Thoracic aorta (tissue), 2 donors: ENCODE results near the gene NID2. TPM values are rescaled to one million over a fixed set of nuclear protein-coding genes. Genes with fewer than 3 reads are reported as not detected.

Source experiments
- ATAC-seq: fragments of 150-250 bp; one replicate; pipeline ENCODE4 v1.8.0; 2017; ENCODE audit warnings: low read depth; ENCODE audit not compliant: insufficient number of reproducible peaks, low FRiP score
- DNase-seq: peaks from one replicate; pipeline ENCODE4 v3.0.0-alpha.2; 2020; ENCODE audit warnings: low spot score
- H3K27ac ChIP-seq, 2 donors: fragments of 200-600 bp; sonication (generic); 1 replicate in 1 of 2; 2 replicates in 1 of 2; pipeline ENCODE4 v1.5.1; 2016; ENCODE audit warnings: mild to moderate bottlenecking in 2 of 2, moderate library complexity in 2 of 2
- H3K27me3 ChIP-seq: fragments of 200-600 bp; sonication (generic); replicated peaks from 2 replicates; pipeline ENCODE4 v1.6.0; 2016; ENCODE audit warnings: mild to moderate bottlenecking; ENCODE audit not compliant: insufficient read depth
- H3K36me3 ChIP-seq: fragments of 200-600 bp; sonication (generic); one replicate; pipeline ENCODE4 v1.5.1; 2016
- H3K4me1 ChIP-seq, 2 donors: fragments of 200-600 bp; sonication (generic); 1 replicate in 1 of 2; 2 replicates in 1 of 2; pipeline versions ENCODE4 v1.5.1 to v1.6.0; 2016; ENCODE audit warnings: low read depth in 2 of 2, mild to moderate bottlenecking in 1 of 2; ENCODE audit not compliant: control insufficient read depth in 1 of 2
- H3K4me3 ChIP-seq: fragments of 200-600 bp; sonication (generic); 2 replicates; pipeline ENCODE4 v1.5.1; 2016; ENCODE audit warnings: mild to moderate bottlenecking
- H3K9me3 ChIP-seq: fragments of 200-600 bp; sonication (generic); 2 replicates; pipeline ENCODE4 v1.5.1; 2016
- total RNA-seq, 2 donors: library from RNA; depleted of rRNA; stranded (reverse); fragments of >200 nt; gene quantifications; one replicate each; pipeline versions ENCODE4 v1.1.0 to v1.2.3, GENCODE V29; 2016
- TF ChIP-seq, protein P1 (sequence below): fragments of 200-600 bp; sonication (generic); IDR thresholded peaks from one replicate; pipeline ENCODE4 v1.5.1; 2019; ENCODE audit warnings: antibody characterized with exemption

NID2 gene
- total RNA-seq, 2 donors from 2014 or later, result 21.0 to 33.3 TPM

DNA sequence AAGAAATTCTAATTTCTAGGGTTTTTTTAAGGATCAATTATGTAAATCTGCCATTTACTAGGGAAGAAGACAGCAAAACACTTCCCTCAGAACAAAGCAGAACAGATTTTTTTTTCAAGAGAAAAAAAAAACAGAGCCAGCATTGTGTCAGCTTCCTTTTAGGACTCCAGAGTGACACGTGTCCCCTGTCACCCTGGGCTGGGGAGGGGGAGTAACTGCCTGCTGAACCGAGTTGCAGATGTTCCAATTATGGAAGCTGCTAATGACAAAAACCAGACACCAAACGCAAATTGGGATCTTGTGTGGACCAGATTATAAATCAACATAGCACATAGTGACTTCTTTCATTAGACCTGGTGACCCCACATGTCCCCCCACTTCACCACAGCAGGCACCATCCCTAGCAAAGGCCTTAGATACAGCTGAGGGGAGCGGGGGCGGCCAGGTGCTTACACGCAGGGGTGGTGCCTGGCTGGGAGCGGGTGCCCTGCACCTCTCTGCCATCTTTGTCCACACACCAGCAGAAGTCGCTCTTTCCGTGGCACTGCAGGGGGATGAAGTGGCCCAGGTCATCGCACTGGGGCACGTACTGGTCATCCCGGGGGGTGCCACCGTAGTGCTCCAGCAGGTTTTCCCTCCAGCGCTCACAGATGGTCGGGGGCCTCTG lies 54.1 kb downstream of the NID2 start:
- ATAC-seq, result no peak
- Histone ChIP-seq H3K4me3 (no peak overlapping the region), H3K27me3 (no peaks in the 10 kb centered on the region), H3K4me1 (peaks cover 0 to 12% of the 10 kb centered on the region in 2 donors), H3K9me3 (no peaks in the 10 kb centered on the region), H3K27ac (no peak overlapping the region), H3K36me3 (peaks cover 9% of the 10 kb centered on the region)
- no peak for DNase-seq
- TF ChIP-seq, protein P1, sequence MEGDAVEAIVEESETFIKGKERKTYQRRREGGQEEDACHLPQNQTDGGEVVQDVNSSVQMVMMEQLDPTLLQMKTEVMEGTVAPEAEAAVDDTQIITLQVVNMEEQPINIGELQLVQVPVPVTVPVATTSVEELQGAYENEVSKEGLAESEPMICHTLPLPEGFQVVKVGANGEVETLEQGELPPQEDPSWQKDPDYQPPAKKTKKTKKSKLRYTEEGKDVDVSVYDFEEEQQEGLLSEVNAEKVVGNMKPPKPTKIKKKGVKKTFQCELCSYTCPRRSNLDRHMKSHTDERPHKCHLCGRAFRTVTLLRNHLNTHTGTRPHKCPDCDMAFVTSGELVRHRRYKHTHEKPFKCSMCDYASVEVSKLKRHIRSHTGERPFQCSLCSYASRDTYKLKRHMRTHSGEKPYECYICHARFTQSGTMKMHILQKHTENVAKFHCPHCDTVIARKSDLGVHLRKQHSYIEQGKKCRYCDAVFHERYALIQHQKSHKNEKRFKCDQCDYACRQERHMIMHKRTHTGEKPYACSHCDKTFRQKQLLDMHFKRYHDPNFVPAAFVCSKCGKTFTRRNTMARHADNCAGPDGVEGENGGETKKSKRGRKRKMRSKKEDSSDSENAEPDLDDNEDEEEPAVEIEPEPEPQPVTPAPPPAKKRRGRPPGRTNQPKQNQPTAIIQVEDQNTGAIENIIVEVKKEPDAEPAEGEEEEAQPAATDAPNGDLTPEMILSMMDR, result no peak

DNA sequence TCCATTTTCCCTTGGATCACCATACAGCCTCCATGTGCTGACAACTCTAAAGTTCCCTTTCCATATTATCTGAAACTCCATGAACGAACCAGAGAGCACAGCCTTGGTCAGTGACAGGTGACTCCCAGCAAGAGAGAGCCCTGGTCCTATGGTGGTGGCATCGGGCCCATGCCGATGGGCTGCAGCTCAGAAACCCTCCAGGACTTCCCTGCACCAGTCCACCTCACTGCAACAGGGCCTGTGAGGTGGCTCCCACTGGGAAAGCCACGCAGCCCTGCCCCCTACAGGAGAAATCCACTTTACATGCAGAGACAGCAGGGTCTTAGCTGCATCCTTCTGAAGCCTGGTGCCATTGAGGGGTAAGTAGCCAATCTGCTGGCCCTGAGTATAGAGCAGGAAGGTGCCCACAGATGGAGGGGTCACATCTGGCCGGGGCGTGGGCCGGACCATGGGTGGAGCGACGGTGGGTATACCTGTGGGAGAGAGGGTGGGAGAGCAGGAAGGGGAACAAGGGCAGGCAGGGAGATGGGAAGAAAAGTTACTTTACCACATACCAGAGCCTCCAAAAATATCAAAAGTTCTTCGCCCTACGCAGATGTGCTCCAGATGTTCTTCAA lies 54.8 kb downstream of the NID2 start:
- Histone ChIP-seq H3K9me3 (no peaks in the 10 kb centered on the region), H3K4me3 (no peak overlapping the region), H3K4me1 (peaks cover 0 to 12% of the 10 kb centered on the region in 2 donors), H3K27ac (no peak overlapping the region), H3K27me3 (no peaks in the 10 kb centered on the region), H3K36me3 (peaks cover 16% of the 10 kb centered on the region)
- ATAC-seq (no peak), DNase-seq (no peak)
- TF ChIP-seq, protein P1, result no peak

DNA sequence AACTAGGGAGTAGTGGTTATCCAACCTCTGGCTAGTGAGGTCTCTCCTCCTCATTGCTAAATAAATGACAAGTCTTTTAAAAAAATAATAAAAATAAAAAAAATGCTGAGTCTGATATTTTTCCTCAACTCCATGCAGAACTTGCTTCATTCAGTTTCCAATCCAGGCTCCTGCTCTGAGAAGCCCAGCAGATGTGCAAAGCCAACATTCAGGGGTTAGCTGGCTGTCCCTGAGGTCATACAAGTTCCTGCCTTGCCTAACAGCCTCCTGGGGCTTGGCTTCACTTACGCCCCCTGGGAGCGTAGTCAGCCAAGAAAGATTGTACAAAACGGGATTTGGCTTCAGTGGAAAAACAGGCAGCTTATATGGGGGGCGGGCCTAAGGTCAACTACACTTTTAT lies 56.2 kb downstream of the NID2 start:
- H3K36me3 ChIP-seq, result peaks cover 25% of the 10 kb centered on the region
- ATAC-seq (no peak), DNase-seq (no peak)
- H3K4me1 ChIP-seq, result peaks cover 0 to 12% of the 10 kb centered on the region in 2 donors
- no peaks in the 10 kb centered on the region for H3K27me3 ChIP-seq
- H3K9me3 ChIP-seq, result no peaks in the 10 kb centered on the region
- no peak overlapping the region for H3K4me3 ChIP-seq
- no peak overlapping the region for H3K27ac ChIP-seq
- TF ChIP-seq, protein P1, result no peak

DNA sequence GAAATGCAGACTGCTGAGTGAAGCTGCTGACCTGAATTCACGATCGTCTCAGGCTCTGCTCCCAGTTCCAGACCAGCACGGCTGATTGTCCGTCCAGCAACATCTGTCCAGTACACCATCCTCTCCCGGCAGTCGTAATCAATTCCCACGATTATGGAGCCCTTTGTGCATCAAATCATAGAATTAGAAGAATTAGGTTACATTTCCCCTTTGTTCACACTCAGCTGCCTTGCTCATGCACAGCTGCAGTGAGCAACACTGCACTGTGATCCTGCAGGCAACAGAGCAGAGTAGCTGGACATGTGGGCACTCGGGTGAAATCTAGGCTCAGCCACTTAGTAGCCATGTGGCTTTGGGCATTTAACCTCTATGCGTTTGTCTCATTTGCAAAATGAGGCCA lies 57.3 kb downstream of the NID2 start:
- Histone ChIP-seq H3K4me1 (peaks cover 0 to 12% of the 10 kb centered on the region in 2 donors), H3K27me3 (no peaks in the 10 kb centered on the region), H3K4me3 (no peak overlapping the region), H3K36me3 (peaks cover 25% of the 10 kb centered on the region), H3K27ac (no peak overlapping the region), H3K9me3 (no peaks in the 10 kb centered on the region)
- DNase-seq (no peak), ATAC-seq (no peak)
- TF ChIP-seq, protein P1, result no peak

DNA sequence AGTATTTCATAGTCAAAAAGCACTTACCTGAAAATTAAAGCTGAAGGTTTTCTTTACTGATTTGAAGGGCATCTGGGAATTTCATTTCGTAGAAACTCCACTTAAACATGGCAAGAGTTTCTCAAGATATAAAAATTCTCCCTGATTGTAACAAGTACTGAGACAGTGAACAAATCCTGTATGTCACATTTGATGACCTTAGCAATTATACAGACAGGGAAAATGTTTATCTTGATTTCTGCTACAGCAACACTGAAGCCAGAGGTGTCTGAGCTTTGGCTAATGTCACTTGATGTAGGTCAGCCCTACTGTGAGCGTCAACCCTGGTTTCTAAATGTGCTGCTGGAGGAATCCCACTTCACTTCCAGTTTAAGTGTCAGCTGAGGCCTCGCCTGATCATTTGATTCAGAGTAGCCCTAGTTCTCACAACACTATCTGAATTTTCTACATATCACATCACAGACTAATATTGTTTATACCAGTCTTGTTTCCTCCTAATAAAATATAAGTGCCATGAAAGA lies 58.6 kb downstream of the NID2 start:
- Histone ChIP-seq H3K4me1 (peaks cover 0 to 12% of the 10 kb centered on the region in 2 donors), H3K27me3 (no peaks in the 10 kb centered on the region), H3K27ac (no peak overlapping the region), H3K36me3 (peaks cover 37% of the 10 kb centered on the region), H3K4me3 (no peak overlapping the region), H3K9me3 (no peaks in the 10 kb centered on the region)
- no peak for ATAC-seq
- TF ChIP-seq, protein P1, result no peak
- no peak for DNase-seq
